Esophagus squamous epithelium (tissue), 4 donors: Measurements from ENCODE around the gene TAOK2.

Experiments
- CTCF ChIP-seq, 6 experiments: fragments of 450-650 bp in 4 of 6; fragments of 200-600 bp in 2 of 6; sonication (generic) in 2 of 6; IDR thresholded peaks; one replicate each; pipeline ENCODE4 v1.5.1; 2016 to 2019; ENCODE audit warnings: antibody characterized with exemption in 6 of 6, mild to moderate bottlenecking in 4 of 6, moderate library complexity in 4 of 6
- POLR2A ChIP-seq, 4 donors: fragments of 450-650 bp; IDR thresholded peaks; one replicate each; pipeline ENCODE4 v1.6.1; 2017; ENCODE audit warnings: antibody characterized with exemption in 4 of 4, mild to moderate bottlenecking in 4 of 4, moderate library complexity in 3 of 4

- TF ChIP-seq CTCF (IDR thresholded peaks at IDR 0.05) (no peak), POLR2A (IDR thresholded peaks at IDR 0.05) (no peak)
Measured at GRCh38 chr16:29995324-29995910, 21.7 kb downstream of the TAOK2 start, which contains the start of gene HIRIP3.
